Measurements from ENCODE around the gene AK8.

AK8 gene

DNA sequence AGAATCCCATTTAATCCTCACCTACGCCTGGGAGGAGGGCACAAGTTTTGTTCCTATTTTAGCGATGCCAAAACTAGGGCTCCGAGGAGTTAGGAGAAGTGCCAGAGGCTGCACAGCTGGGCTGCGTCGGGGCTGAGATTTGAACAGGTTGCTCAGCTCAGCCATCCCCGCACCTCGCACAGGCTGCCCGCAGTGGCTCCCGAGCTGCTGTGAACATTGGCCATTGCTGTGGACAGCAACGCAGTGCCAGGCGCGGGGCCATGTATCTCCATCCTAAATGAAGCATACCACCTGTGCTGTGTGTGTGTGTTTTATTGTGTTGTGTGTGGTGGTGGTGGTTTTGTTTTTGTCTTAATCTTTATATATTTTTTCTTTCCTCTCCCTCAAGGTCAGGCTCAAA is 52.0 kb downstream of the AK8 start:
- no peak overlapping the region for H3K4me3 Mint-ChIP-seq
- no peaks in the 10 kb centered on the region for H3K36me3 Mint-ChIP-seq (ENCODE audit: insufficient read depth)
- H3K4me1 Mint-ChIP-seq: no peaks in the 10 kb centered on the region
- no peak for ATAC-seq (replicated peaks; ENCODE audit: extremely low read depth, poor library complexity, severe bottlenecking)
- H3K9me3 Mint-ChIP-seq: no peaks in the 10 kb centered on the region
- DNase-seq (ENCODE audit: low spot score in 2 of 2): no peak
- no peak overlapping the region for H3K27ac Mint-ChIP-seq (ENCODE audit: low read depth)
- H3K27me3 Mint-ChIP-seq: peaks cover 64% of the 10 kb centered on the region

DNA sequence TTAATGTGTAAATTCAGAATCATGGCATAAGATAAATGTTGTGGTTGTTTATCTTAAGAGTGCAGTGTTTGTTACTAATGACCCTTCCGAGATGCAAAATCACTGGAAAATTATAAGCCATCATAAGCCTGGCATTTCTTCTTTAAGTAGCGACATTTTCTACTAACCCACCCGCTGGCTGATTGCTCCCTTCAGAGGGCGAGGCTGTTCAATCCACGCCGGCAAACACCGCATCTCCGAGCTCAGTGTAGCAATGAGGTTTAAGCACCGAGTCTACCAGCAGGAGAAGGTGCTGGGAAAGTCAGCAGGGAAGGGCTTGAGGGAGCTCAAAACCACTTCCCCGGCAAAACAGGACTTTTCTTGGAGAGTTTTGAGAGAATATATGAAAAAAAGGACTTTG is 52.7 kb downstream of the AK8 start:
- no peaks in the 10 kb centered on the region for H3K36me3 Mint-ChIP-seq (ENCODE audit: insufficient read depth)
- ATAC-seq (replicated peaks; ENCODE audit: extremely low read depth, poor library complexity, severe bottlenecking): no peak

DNA sequence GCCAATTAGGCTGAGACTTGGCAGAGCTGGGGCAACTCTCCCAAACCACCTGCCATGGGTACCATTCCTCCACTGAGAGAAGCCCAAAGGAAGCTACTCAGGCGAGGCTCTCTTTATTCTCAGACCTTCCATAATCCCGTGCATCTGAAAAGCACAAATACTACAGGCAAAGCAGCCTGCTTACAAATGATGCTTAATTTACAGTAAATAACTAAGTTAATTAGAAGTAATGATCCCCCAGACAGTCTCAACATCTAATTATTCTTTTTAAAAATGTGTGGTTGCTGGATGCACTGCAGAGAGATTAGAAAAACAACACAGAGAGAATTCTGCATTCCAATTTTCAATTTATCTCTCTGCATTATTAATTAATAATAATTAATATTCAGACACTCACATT is 53.1 kb downstream of the AK8 start:
- DNase-seq (ENCODE audit: low spot score in 2 of 2) (no peak), ATAC-seq (replicated peaks; ENCODE audit: extremely low read depth, poor library complexity, severe bottlenecking) (no peak)
- Mint-ChIP-seq H3K4me3 (no peak overlapping the region), H3K9me3 (no peaks in the 10 kb centered on the region), H3K27ac (ENCODE audit: low read depth) (no peak overlapping the region), H3K27me3 (peaks cover 58% of the 10 kb centered on the region), H3K36me3 (ENCODE audit: insufficient read depth) (no peaks in the 10 kb centered on the region), H3K4me1 (no peaks in the 10 kb centered on the region)

More for the DNA sequence above, 52.7 kb downstream of the AK8 start:
- DNase-seq (ENCODE audit: low spot score in 2 of 2): no peak
- Mint-ChIP-seq H3K9me3 (no peaks in the 10 kb centered on the region), H3K4me3 (no peak overlapping the region), H3K4me1 (no peaks in the 10 kb centered on the region), H3K27ac (ENCODE audit: low read depth) (no peak overlapping the region), H3K27me3 (peaks cover 57% of the 10 kb centered on the region)

DNA sequence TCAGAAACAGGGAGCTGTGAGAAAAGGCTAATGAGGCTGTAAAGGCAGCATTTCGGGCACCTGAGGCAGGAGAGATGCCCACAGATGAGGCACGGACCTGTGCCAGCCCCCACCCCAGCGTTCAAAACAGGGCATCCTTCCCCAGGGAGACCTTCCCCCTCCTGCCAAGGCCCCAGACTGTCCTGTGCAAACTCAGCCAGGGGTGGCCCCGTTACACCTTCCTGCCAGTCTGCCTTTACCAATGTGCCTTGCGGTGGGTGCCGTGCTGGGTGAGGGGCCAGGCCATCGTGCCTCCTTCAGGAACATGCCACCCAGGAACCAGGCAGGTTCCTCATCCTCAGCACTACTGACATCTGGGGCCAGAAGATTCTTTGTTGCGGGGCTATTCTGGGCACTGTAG is 53.9 kb downstream of the AK8 start:
- Mint-ChIP-seq H3K36me3 (ENCODE audit: insufficient read depth) (no peaks in the 10 kb centered on the region), H3K4me1 (no peaks in the 10 kb centered on the region), H3K27me3 (peaks cover 66% of the 10 kb centered on the region), H3K4me3 (no peak overlapping the region), H3K27ac (ENCODE audit: low read depth) (no peak overlapping the region), H3K9me3 (no peaks in the 10 kb centered on the region)
- ATAC-seq (replicated peaks; ENCODE audit: extremely low read depth, poor library complexity, severe bottlenecking) (no peak), DNase-seq (ENCODE audit: low spot score in 2 of 2) (no peak)

DNA sequence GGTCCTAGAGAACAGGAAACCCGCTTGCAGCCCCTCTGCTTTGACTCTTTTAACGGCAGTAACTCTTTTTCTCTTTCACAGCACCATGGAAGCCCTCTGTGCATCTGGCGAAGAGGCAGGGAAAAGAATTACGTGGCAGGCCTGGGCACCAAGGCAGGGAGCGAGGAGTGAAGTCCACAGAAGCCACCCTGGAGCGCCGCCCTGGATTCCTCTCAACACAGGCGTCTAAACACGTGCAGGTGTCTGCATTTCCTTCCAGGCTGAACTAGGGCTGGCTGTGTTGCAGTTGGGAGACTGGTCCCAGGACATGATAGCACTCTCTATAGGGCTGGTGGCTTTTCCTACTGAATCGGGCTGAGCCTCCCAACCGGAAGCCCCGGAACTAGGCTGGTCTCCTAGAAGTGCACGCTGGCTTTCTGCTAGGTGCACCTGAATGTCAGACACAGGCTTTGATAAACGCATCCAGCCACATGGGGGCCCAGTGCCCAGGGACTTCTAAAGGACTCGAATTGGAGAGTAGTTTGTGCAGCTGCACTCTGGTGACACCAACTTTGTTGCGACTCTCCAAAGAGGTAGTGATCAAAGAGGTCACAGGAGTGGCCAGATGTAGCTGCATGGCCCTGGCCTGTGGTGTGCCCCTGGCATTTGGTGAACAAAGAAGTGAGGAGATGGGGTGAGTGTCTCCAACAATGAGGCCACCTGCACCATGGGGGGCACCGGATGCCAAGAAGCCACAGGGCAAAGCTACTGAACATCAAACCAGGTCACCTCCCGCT is 54.5 kb downstream of the AK8 start:
- Mint-ChIP-seq H3K27ac (ENCODE audit: low read depth) (no peak overlapping the region), H3K4me3 (no peak overlapping the region), H3K9me3 (no peaks in the 10 kb centered on the region), H3K4me1 (no peaks in the 10 kb centered on the region), H3K27me3 (peaks cover 71% of the 10 kb centered on the region), H3K36me3 (ENCODE audit: insufficient read depth) (no peaks in the 10 kb centered on the region)
- ATAC-seq (replicated peaks; ENCODE audit: extremely low read depth, poor library complexity, severe bottlenecking) (no peak), DNase-seq (ENCODE audit: low spot score in 2 of 2) (no peak)

DNA sequence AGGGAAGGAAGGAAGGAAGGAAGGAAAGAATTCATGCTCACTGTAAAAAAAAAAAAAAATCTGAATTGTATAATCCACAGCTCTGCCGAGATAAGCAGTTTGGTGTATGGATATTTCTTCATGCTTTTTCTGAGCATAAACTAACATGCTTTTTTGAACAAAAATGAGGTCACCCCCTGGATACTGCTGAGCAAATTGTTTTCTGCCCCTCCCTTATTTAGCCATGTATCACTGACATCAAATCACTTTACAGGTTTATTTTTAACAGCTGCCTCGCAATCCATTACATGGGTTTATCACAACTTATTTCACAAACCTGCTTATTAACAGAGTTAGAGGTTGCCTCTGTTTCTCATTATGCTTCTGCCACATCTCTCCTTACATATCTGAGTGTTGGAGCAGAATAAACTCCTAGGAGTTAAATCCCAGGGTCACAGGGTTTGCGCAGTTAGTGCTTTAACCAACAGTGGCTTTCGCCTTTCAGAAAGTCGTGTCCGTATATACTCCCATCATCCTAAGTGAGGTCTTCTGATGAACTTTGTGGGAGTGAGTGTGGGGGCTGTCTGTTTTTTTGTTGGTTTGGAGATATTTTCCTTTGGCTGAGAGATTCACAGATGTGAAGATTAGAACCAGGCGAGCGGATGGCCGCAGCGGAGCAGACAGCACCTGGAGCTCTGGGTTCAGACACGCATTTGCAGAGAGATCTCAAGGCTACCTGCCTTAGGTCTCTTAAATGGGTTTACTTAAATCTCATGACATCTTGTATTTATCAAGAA is 57.7 kb downstream of the AK8 start:
- Mint-ChIP-seq H3K9me3 (no peaks in the 10 kb centered on the region), H3K27ac (ENCODE audit: low read depth) (no peak overlapping the region), H3K4me1 (no peaks in the 10 kb centered on the region), H3K36me3 (ENCODE audit: insufficient read depth) (no peaks in the 10 kb centered on the region), H3K27me3 (peaks cover 66% of the 10 kb centered on the region), H3K4me3 (no peak overlapping the region)
- no peak for ATAC-seq (replicated peaks; ENCODE audit: extremely low read depth, poor library complexity, severe bottlenecking)
- DNase-seq (ENCODE audit: low spot score in 2 of 2): no peak

DNA sequence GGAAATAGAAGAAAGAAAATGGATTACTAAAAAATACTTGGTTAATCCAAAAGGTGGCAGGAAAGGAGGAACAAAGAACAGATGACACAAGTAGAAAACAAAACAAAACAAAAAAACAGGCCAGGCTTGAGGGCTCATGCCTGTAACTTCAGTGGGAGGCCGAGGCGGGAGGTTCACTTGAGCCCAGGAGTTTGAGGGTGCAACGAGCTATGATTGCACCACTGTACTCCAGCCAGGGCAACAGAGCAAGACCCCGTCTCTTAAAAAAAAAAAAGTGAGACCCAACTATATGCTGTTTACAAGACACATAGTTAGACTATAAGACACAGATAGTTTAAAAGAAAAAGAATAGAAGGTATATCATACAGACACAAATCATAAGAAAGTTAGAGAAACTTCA is 59.5 kb downstream of the AK8 start:
- no peak overlapping the region for H3K27ac Mint-ChIP-seq (ENCODE audit: low read depth)
- no peaks in the 10 kb centered on the region for H3K36me3 Mint-ChIP-seq (ENCODE audit: insufficient read depth)
- no peak overlapping the region for H3K4me3 Mint-ChIP-seq
- H3K9me3 Mint-ChIP-seq: no peaks in the 10 kb centered on the region
- no peak for DNase-seq (ENCODE audit: low spot score in 2 of 2)
- H3K27me3 Mint-ChIP-seq: peaks cover 68% of the 10 kb centered on the region
- ATAC-seq (replicated peaks; ENCODE audit: extremely low read depth, poor library complexity, severe bottlenecking): no peak
- no peaks in the 10 kb centered on the region for H3K4me1 Mint-ChIP-seq

DNA sequence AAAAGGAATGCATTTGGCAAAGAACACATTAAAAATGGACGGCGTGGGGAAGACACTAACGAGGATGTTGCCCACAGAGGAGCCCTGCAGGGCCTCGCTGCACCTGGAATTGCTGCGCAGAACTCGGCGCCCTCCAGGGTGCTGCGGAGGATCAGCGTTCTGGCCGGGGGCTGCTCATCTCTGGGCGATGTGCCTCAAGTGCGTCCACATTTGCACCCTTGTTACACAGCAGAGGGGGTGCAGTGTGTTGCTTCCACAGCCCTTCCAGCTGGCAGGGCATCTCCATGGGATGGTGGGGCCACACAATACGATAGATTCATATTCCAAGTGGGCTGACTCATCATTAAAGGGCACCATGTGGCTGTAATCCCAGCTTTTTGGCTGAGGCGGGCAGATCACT is 63.1 kb downstream of the AK8 start:
- H3K27me3 Mint-ChIP-seq: peaks cover 68% of the 10 kb centered on the region
- H3K4me1 Mint-ChIP-seq: no peaks in the 10 kb centered on the region
- H3K36me3 Mint-ChIP-seq (ENCODE audit: insufficient read depth): no peaks in the 10 kb centered on the region

DNA sequence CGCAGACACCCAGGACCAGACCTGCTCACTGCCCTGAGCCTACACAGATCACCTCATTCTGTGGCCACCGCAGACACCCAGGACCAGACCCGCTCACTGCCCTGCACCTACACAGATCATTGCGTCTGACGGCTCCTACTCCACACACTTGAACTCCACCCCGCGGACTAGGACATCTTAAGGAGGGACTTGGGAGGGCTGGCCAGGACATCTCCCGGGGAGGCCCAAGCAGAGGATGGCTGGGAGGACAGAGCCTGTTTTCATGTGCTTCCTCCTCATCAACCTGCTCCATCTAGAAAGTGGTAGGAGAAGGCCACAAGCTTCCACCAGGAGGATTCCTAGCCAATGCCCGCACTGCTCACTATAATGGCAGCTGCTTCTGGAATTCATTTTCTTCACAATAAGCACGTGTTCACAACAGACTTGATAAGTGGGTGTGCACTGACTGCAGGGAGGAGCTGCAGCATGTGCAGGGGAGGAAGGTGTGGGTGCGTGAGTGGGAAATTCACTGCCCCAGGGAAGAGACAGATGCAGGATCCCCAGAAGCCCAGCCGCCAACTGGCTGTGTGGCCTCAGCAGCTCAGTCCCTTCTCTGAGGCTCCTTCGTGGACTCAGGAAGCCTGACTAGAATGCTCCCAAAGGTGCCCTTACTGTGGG is 64.8 kb downstream of the AK8 start:
- peaks cover 69% of the 10 kb centered on the region for H3K27me3 Mint-ChIP-seq
- H3K27ac Mint-ChIP-seq (ENCODE audit: low read depth): no peak overlapping the region
- peaks cover 5% of the 10 kb centered on the region for H3K4me1 Mint-ChIP-seq
- no peaks in the 10 kb centered on the region for H3K36me3 Mint-ChIP-seq (ENCODE audit: insufficient read depth)
- no peak overlapping the region for H3K4me3 Mint-ChIP-seq
- DNase-seq (ENCODE audit: low spot score in 2 of 2): no peak
- no peak for ATAC-seq (replicated peaks; ENCODE audit: extremely low read depth, poor library complexity, severe bottlenecking)
- H3K9me3 Mint-ChIP-seq: no peaks in the 10 kb centered on the region

More for the DNA sequence above, 63.1 kb downstream of the AK8 start:
- Mint-ChIP-seq H3K9me3 (no peaks in the 10 kb centered on the region), H3K27ac (ENCODE audit: low read depth) (no peak overlapping the region), H3K4me3 (no peak overlapping the region)
- no peak for ATAC-seq (replicated peaks; ENCODE audit: extremely low read depth, poor library complexity, severe bottlenecking)
- DNase-seq (ENCODE audit: low spot score in 2 of 2): no peak

DNA sequence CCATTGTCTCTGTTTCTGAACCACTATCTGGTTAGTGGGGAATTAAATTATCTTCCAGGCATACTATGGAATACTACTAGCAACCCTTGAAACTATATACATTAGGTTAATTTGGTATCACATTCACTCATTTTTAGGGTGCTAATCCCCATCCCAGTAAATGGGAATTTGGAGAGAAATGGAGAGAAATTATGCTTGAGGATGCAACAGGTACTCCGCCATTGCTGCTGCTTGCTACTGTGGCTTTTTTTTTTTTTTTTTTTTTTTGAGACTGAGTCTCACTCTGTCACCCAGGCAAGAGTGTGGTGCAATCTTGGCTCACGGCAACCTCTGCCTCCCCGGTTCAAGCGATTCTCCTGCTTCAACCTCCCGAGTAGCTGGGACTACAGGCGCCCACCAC is 66.1 kb downstream of the AK8 start:
- no peak for DNase-seq (ENCODE audit: low spot score in 2 of 2)
- Mint-ChIP-seq H3K9me3 (no peaks in the 10 kb centered on the region), H3K36me3 (ENCODE audit: insufficient read depth) (no peaks in the 10 kb centered on the region), H3K4me3 (no peak overlapping the region), H3K4me1 (peaks cover 5% of the 10 kb centered on the region), H3K27ac (ENCODE audit: low read depth) (no peak overlapping the region), H3K27me3 (peaks cover 67% of the 10 kb centered on the region)
- ATAC-seq (replicated peaks; ENCODE audit: extremely low read depth, poor library complexity, severe bottlenecking): no peak

DNA sequence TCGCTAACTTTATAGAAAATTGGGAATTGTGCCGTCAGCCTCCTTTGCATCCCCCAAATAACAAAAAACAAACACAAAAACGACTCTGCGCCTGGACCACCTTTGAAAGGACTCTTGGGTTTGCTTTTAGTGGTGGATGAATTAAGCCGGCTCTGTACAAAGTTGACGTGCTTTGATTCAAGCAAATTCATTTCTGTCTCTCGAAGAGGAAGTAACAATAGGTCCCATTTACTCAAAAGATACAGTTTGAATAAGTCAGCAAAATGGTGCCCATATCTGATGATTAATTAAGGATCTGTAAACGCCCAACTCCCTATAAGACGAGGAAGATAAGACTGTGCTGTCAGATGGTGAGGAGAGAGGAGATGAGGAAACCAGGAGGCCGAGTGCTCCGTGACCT is 67.8 kb downstream of the AK8 start:
- DNase-seq (ENCODE audit: low spot score in 2 of 2) (no peak), ATAC-seq (replicated peaks; ENCODE audit: extremely low read depth, poor library complexity, severe bottlenecking) (no peak)
- H3K36me3 Mint-ChIP-seq (ENCODE audit: insufficient read depth): no peaks in the 10 kb centered on the region
- H3K4me1 Mint-ChIP-seq: peaks cover 5% of the 10 kb centered on the region
- no peak overlapping the region for H3K27ac Mint-ChIP-seq (ENCODE audit: low read depth)
- no peaks in the 10 kb centered on the region for H3K9me3 Mint-ChIP-seq
- no peak overlapping the region for H3K4me3 Mint-ChIP-seq
- peaks cover 57% of the 10 kb centered on the region for H3K27me3 Mint-ChIP-seq

DNA sequence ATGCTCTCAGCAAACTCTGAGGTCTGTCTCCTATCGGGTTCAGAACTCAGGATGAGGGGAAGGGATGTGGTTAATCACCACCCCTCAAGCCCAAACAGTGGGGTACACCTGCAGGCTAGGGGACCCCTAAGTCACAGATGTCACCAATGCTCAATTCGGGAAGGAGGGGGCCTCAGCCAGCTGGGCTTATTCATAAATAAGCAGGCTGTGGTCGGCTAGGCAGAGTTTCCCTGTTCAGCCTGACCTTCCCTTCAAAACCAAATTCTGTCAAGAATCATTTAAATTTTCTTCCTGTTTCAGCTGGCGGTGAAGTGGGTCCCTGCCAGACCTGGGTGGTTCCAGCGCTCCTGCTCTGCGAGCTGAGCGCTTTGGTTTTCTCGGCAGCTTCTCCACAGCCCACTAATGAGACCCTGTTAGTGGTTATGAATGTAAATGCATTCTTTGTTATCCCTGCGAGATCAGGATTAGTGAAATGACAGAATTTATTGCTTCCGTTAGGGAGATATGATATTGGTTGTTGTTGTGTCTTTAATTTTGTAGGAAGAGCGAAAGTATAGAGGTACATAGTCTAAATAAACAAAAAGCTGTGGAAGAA is 68.3 kb downstream of the AK8 start:
- DNase-seq (ENCODE audit: low spot score in 2 of 2) (no peak), ATAC-seq (replicated peaks; ENCODE audit: extremely low read depth, poor library complexity, severe bottlenecking) (no peak)
- no peaks in the 10 kb centered on the region for H3K9me3 Mint-ChIP-seq
- H3K36me3 Mint-ChIP-seq (ENCODE audit: insufficient read depth): peaks cover under 1% of the 10 kb centered on the region
- H3K4me3 Mint-ChIP-seq: no peak overlapping the region
- peaks cover 7% of the 10 kb centered on the region for H3K4me1 Mint-ChIP-seq
- peaks cover 54% of the 10 kb centered on the region for H3K27me3 Mint-ChIP-seq
- peak overlapping the region; percentile 26 for H3K27ac Mint-ChIP-seq (ENCODE audit: low read depth)
